Endothelial cell of umbilical vein (primary cell): ENCODE results near the gene ABCC11. TPM values are rescaled to one million over a fixed set of nuclear protein-coding genes. Genes with fewer than 3 reads are reported as not detected.

Experiments
- BruUV-seq: library from RNA; stranded (reverse); fragments of 400-500 nt; replicated peaks from 2 replicates; lab custom pipeline; 2021; lab: Mats Ljungman, UMichigan
- CTCF ChIA-PET: fragments of 300-600, 350-600 bp; sonication (Branson Sonifier 250); formaldehyde crosslinking; loops from one replicate; lab custom pipeline; 2021; ENCODE audit warnings: antibody characterized with exemption, inconsistent platforms; lab: Charles Lee
- POLR2A ChIA-PET: fragments of 300-600, 350-600 bp; sonication (Branson Sonifier 250); formaldehyde crosslinking; loops from one replicate; lab custom pipeline; 2021; ENCODE audit warnings: antibody characterized with exemption, inconsistent platforms; lab: Charles Lee
- DNase-seq: peaks from one replicate; pipeline ENCODE4 v3.0.0-alpha.2; 2011; ENCODE audit warnings: low read depth, low spot score
- FAIRE-seq: peaks from 2 replicates; lab custom pipeline; 2011; peaks lifted over from hg19 to GRCh38; lab: Jason Lieb, UNC
- H2AFZ ChIP-seq: 2 replicates; pipeline ENCODE4 v1.6.0; 2012; ENCODE audit warnings: low read depth, low read length, control low read depth, inconsistent platforms
- H3K27ac ChIP-seq: 2 replicates; pipeline ENCODE4 v1.5.1; 2011; ENCODE audit warnings: low read depth, mild to moderate bottlenecking, control low read depth, low read length, moderate library complexity; ENCODE audit not compliant: insufficient read depth
- H3K27me3 ChIP-seq, 2 experiments: 2 replicates each; pipeline versions ENCODE4 v1.6.0 to v1.6.1; 2011; ENCODE audit warnings: low read length in 2 of 2, mixed read lengths in 1 of 2; ENCODE audit not compliant: control insufficient read depth in 2 of 2, insufficient read depth in 2 of 2
- H3K36me3 ChIP-seq, 2 experiments: 2 replicates in 1 of 2; 3 replicates in 1 of 2; pipeline ENCODE4 v1.5.1; 2011; ENCODE audit warnings: low read length in 2 of 2, mild to moderate bottlenecking in 1 of 2, moderate library complexity in 1 of 2; ENCODE audit not compliant: control insufficient read depth in 2 of 2, insufficient read depth in 2 of 2; ENCODE audit errors: extremely low read depth in 1 of 2
- H3K4me1 ChIP-seq: 3 replicates; pipeline ENCODE4 v1.5.1; 2011; ENCODE audit warnings: mild to moderate bottlenecking, low read length; ENCODE audit not compliant: control insufficient read depth, insufficient read depth; ENCODE audit errors: extremely low read depth
- H3K4me2 ChIP-seq: 2 replicates; pipeline ENCODE4 v1.6.1; 2011; ENCODE audit warnings: low read length, control low read depth, mixed read lengths; ENCODE audit not compliant: insufficient read depth
- H3K4me3 ChIP-seq, 3 experiments: fragments of 200-600 bp in 1 of 3; sonication (generic), shearing (Covaris generic) in 1 of 3; replicated peaks in 1 of 3; 2 replicates each; pipeline ENCODE4 v1.5.1; 2011 to 2016; ENCODE audit warnings: control low read depth in 3 of 3, low read length in 3 of 3, mild to moderate bottlenecking in 2 of 3, inconsistent platforms in 1 of 3, low read depth in 1 of 3, moderate library complexity in 1 of 3; ENCODE audit not compliant: insufficient read depth in 1 of 3
- H3K79me2 ChIP-seq: 2 replicates; pipeline ENCODE4 v1.6.0; 2012; ENCODE audit warnings: low read length, inconsistent platforms; ENCODE audit not compliant: control insufficient read depth, insufficient read depth
- H3K9ac ChIP-seq: replicated peaks from 2 replicates; pipeline ENCODE3; 2011; ENCODE audit warnings: low read length, control low read depth; ENCODE audit not compliant: insufficient read depth; ENCODE audit errors: extremely low read depth
- H3K9me1 ChIP-seq: replicated peaks from 3 replicates; pipeline ENCODE4 v1.6.0; 2011; ENCODE audit warnings: mild to moderate bottlenecking, low read length; ENCODE audit not compliant: control insufficient read depth, insufficient read depth; ENCODE audit errors: extremely low read depth
- H3K9me3 ChIP-seq: replicated peaks from 2 replicates; pipeline ENCODE4 v1.5.1; 2012; ENCODE audit warnings: low read length, inconsistent platforms; ENCODE audit not compliant: control insufficient read depth, insufficient read depth
- H4K20me1 ChIP-seq: replicated peaks from 2 replicates; pipeline ENCODE3; 2011; ENCODE audit warnings: mild to moderate bottlenecking, low read length; ENCODE audit not compliant: control insufficient read depth, insufficient read depth; ENCODE audit errors: extremely low read depth
- EZH2 ChIP-seq: IDR thresholded peaks from 2 replicates; pipeline ENCODE4 v1.6.1; 2012; ENCODE audit warnings: borderline replicate concordance, low read depth, mild to moderate bottlenecking, moderate library complexity, low read length, inconsistent platforms; ENCODE audit not compliant: severe bottlenecking
- FOS ChIP-seq: IDR thresholded peaks from 2 replicates; pipeline ENCODE4 v1.6.1; 2011; ENCODE audit warnings: mild to moderate bottlenecking, low read length, moderate library complexity, borderline replicate concordance; ENCODE audit not compliant: insufficient read depth
- GATA2 ChIP-seq: IDR thresholded peaks from 2 replicates; pipeline ENCODE4 v1.7.0; 2011; ENCODE audit warnings: low read depth, mild to moderate bottlenecking, moderate library complexity, mixed read lengths, low read length; ENCODE audit not compliant: insufficient read length, insufficient read depth
- JUN ChIP-seq: IDR thresholded peaks from 2 replicates; pipeline ENCODE4 v1.6.1; 2011; ENCODE audit warnings: borderline replicate concordance, low read depth; ENCODE audit not compliant: insufficient read length, insufficient read depth
- MYC ChIP-seq: IDR thresholded peaks from one replicate; pipeline ENCODE4 v1.6.1; 2011; ENCODE audit warnings: mild to moderate bottlenecking, low read depth, low read length
- POLR2A ChIP-seq: IDR thresholded peaks from 2 replicates; pipeline ENCODE4 v1.6.1; 2012; ENCODE audit warnings: low read depth, mild to moderate bottlenecking, control low read depth, low read length
- POLR2AphosphoS5 ChIP-seq: IDR thresholded peaks from 2 replicates; pipeline ENCODE4 v1.6.1; 2012; ENCODE audit warnings: low read depth, mild to moderate bottlenecking, control low read depth, low read length, moderate library complexity; ENCODE audit not compliant: insufficient read depth
- dilution Hi-C: fragments of 300-500 bp; cut with MboI; formaldehyde crosslinking; loops from one replicate; pipeline ENCODE4 v1.15.0; 2019; ENCODE audit warnings: low sequenced_read_pairs; ENCODE audit not compliant: extremely low pct_ligation_motif_present
- intact Hi-C: fragments of 100-400 bp; cut with micrococcal nuclease; formaldehyde crosslinking; loops from one replicate; pipeline ENCODE4 v1.10.0; 2022
- polyA plus RNA-seq, 4 experiments: library from polyadenylated mRNA; depleted of rRNA in 3 of 4; stranded (reverse) in 3 of 4; unstranded in 1 of 4; fragments of >200 nt; gene quantifications; 2 replicates each; pipeline versions ENCODE4 v1.2.1 to v1.2.3, GENCODE V29; 2011 to 2012; ENCODE audit warnings: missing spikeins in 1 of 4
- total RNA-seq: library from RNA; stranded (reverse); gene quantifications from 2 replicates; pipeline ENCODE4 v1.2.3, GENCODE V29; 2021
- TF ChIP-seq, protein P1 (sequence below), 2 donors: IDR thresholded peaks; 1 replicate in 1 of 2; 2 replicates in 1 of 2; pipeline ENCODE4 v1.5.1; 2011; ENCODE audit warnings: low read length in 2 of 2, mild to moderate bottlenecking in 2 of 2, moderate library complexity in 2 of 2, control low read depth in 1 of 2, inconsistent platforms in 1 of 2, low read depth in 1 of 2; ENCODE audit not compliant: insufficient read depth in 1 of 2; ENCODE audit errors: extremely low read depth in 1 of 2
- TF ChIP-seq, protein P2 (sequence below): IDR thresholded peaks from 2 replicates; pipeline ENCODE4 v1.6.1; 2011; ENCODE audit not compliant: insufficient read depth, insufficient read length

ABCC11 gene
- total and polyA plus RNA-seq, 2 donors (not counting 3 experiments of a cell fraction or from before 2014, with no cell fraction given) = 0.08 TPM; not detected in 1

DNA sequence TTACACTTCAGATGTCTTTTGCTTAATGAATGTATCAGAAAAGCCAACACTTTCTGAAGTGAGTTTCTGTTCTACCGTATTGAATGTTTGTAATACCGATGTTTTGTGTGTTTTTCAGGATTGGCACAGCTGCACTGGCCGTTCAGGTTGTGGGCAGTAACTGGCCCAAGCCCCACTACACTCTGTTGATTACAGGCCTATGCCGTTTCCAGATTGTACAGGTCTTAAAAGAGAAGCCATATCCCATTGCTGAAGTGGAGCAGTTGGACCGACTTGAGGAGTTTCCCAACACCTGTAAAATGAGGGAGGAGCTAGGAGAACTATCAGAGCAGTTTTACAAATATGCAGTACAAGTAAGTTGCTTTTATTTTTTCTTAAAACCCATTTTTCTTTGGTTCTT, 4.7 kb upstream of the ABCC11 start:
- no peaks in the 10 kb centered on the region for H3K27me3 ChIP-seq
- peaks cover 0 to 6% of the 10 kb centered on the region in 2 experiments for H3K36me3 ChIP-seq
- H3K4me2 ChIP-seq = no peak overlapping the region
- no peak for DNase-seq
- H3K9me3 ChIP-seq = no peaks in the 10 kb centered on the region
- dilution Hi-C loops (no loop called here), intact Hi-C loops (no loop called here)
- ChIA-PET CTCF (interaction anchor here (1.1 to 1.4 kb wide), 3 partner anchors 11 to 378 kb away, joined by 3 to 4 read pairs (median 3); no protein-coding TSS in a partner anchor), POLR2A (no interaction called here)
- FAIRE-seq = no peak
- peaks cover 2% of the 10 kb centered on the region for H4K20me1 ChIP-seq
- H3K79me2 ChIP-seq = peaks cover 40% of the 10 kb centered on the region
- no peak overlapping the region for H3K9ac ChIP-seq
- H2AFZ ChIP-seq = no peak overlapping the region
- H3K9me1 ChIP-seq = no peaks in the 10 kb centered on the region
- H3K27ac ChIP-seq = no peak overlapping the region
- TF ChIP-seq, protein P1, sequence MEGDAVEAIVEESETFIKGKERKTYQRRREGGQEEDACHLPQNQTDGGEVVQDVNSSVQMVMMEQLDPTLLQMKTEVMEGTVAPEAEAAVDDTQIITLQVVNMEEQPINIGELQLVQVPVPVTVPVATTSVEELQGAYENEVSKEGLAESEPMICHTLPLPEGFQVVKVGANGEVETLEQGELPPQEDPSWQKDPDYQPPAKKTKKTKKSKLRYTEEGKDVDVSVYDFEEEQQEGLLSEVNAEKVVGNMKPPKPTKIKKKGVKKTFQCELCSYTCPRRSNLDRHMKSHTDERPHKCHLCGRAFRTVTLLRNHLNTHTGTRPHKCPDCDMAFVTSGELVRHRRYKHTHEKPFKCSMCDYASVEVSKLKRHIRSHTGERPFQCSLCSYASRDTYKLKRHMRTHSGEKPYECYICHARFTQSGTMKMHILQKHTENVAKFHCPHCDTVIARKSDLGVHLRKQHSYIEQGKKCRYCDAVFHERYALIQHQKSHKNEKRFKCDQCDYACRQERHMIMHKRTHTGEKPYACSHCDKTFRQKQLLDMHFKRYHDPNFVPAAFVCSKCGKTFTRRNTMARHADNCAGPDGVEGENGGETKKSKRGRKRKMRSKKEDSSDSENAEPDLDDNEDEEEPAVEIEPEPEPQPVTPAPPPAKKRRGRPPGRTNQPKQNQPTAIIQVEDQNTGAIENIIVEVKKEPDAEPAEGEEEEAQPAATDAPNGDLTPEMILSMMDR (IDR thresholded peaks at IDR 0.05; ENCODE audit: extremely low read depth in 1 of 2, insufficient read depth in 1 of 2, low read depth in 1 of 2, low read length in 2 of 2) = no peak
- no peak for TF ChIP-seq GATA2
- TF ChIP-seq POLR2A = no peak
- no peak for TF ChIP-seq EZH2
- no peak for TF ChIP-seq MYC
- TF ChIP-seq, protein P2, sequence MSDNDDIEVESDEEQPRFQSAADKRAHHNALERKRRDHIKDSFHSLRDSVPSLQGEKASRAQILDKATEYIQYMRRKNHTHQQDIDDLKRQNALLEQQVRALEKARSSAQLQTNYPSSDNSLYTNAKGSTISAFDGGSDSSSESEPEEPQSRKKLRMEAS = no peak
- TF ChIP-seq FOS = no peak
- TF ChIP-seq POLR2AphosphoS5 = no peak
- TF ChIP-seq JUN = no peak
- BruUV-seq = no TSS peak
- H3K4me3 ChIP-seq = no peak overlapping the region
- H3K4me1 ChIP-seq = no peaks in the 10 kb centered on the region
